Endometrial microvascular endothelial cells (primary cell): ENCODE results near the gene RRP36. TPM values are rescaled to one million over a fixed set of nuclear protein-coding genes. Genes with fewer than 3 reads are reported as not detected.
"Not testable (repeated sequence)": the region's sequence is repeated elsewhere in the genome, so short reads cannot be mapped to it uniquely, and the experiment has no call there.

Source experiments
- in situ Hi-C: cut with HindIII; loops from 2 replicates; pipeline ENCODE4 v1.10.0; 2017; ENCODE audit warnings: low sequenced_read_pairs, low pct_unique_long_range_greater_than_20kb; ENCODE audit errors: inconsistent ontology term
- total RNA-seq: library from RNA; depleted of rRNA; stranded (reverse); fragments of >200 nt; gene quantifications from one replicate; pipeline ENCODE4 v1.2.3, GENCODE V29; 2015; ENCODE audit errors: inconsistent ontology term

The RRP36 gene, protein sequence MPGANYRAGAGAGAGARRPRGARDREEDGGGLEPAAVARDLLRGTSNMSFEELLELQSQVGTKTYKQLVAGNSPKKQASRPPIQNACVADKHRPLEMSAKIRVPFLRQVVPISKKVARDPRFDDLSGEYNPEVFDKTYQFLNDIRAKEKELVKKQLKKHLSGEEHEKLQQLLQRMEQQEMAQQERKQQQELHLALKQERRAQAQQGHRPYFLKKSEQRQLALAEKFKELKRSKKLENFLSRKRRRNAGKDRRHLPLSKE
- total RNA-seq, result 114 TPM

GRCh38 chr6:43021270-43022047, at the start of gene RRP36:
Gene RRP36 (plus strand): TSS chr6:43021623. CDS start chr6:43021655, 32 bp downstream.
- in situ Hi-C loops, result no loop called here

GRCh38 chr6:42971746-42972327, 49.6 kb upstream of the RRP36 start:
- in situ Hi-C loops, result no loop called here

DNA sequence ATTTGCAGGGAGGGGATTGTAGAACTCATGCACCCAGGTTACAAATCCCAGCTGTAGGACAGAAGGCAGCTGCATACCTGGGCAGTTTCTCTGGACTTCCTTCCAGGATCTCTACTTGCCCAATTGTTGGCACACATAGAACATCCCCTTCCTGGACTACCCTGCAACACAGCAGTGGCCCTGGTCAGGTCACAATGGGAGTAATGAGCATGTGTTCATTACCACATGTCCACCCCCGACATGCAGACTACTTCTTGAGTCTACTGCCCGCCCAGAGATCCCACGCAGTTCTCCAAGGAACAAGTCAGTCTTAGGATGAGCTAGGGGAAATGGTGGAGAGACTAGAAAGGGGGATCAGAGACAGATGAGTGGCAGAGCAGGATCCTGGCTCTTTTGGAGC, 47.5 kb upstream of the RRP36 start:
- in situ Hi-C loops, result no loop called here

DNA sequence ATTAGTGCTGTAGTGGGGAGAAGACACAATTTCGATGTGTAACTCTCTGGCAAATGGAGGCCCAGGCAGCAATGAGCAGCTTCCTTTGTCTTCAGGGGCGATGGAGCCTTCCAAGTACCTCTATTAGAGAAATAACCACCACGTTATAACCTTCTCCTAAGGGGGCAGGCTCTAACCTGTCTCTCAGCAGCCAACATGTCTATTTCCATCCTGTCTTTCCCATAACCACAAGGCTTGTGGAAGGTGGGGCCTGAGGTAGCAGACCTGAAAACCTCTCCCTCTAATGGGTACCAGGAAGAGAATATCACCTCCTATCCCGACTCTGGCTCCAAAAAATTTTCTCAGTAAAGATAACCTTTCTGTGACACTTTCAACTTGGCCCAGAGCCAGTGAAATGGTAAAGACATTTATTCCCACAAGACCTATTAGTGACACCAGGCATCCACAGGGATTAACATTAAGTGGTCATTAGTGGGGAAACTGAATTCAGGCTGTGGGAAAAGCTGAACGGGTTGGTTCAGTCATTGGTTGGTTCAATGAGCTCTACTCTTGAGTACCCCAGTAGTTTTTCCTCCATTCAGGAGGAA, 46.4 kb upstream of the RRP36 start:
- in situ Hi-C loops, result no loop called here

DNA sequence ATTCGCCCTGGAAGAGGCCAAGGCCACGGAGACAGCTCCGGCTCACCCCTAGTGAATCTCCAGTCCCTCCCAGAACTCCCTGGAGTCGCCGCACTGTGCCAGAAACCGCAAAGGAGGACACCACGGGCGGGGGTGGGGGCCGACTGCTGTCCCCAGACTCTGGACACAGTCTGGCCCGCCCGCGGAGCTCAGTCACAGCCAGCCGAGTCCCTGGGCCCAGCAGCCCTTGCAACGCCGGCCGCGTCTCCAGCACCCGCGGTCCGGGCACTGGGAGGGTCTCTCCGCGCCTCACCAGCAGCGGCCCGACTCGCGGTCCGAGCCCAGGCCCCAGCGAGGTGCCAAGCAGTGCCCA, 43.0 kb upstream of the RRP36 start:
- in situ Hi-C loops, result no loop called here

GRCh38 chr6:42978839-42979522, 42.4 kb upstream of the RRP36 start, which contains the start of gene PEX6:
Gene PEX6 (minus strand): TSS chr6:42979181. CDS start chr6:42979150, 31 bp downstream.
- in situ Hi-C loops, result no loop called here

DNA sequence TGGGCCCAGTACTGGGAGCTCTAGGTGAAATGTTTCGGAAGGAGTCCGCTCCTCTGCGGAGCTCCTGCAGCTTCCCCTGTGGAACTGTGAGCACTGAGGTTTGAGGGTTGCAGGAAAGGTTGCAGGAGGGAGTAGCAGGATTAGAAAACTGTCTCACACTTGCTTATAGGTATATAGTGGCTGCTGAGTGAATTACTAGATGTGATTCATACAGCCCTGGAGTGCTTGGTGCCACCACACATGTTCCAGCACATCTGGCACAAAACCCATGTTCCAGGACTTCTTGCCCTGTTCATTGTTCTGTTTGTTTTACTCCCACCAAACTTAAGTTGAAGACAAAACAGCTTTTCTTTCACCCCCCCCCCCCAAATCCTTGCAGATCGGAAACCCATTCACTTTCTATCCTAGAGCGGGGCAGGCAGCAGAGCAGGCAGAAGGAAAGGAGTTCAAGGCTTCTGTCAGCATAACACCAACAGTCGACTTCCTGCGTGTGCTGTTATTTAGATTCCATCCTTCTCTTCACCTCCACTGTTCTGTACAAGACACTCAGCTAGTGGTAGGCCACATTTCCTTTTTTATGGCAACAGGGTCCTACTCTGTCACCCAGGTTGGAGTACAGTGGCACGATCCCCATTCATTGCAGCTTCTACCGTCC, 41.8 kb upstream of the RRP36 start:
- in situ Hi-C loops, result no loop called here

- in situ Hi-C loops, result no loop called here
These were observed 39.6 kb upstream of the RRP36 start for GRCh38 chr6:42981836-42982235.

DNA sequence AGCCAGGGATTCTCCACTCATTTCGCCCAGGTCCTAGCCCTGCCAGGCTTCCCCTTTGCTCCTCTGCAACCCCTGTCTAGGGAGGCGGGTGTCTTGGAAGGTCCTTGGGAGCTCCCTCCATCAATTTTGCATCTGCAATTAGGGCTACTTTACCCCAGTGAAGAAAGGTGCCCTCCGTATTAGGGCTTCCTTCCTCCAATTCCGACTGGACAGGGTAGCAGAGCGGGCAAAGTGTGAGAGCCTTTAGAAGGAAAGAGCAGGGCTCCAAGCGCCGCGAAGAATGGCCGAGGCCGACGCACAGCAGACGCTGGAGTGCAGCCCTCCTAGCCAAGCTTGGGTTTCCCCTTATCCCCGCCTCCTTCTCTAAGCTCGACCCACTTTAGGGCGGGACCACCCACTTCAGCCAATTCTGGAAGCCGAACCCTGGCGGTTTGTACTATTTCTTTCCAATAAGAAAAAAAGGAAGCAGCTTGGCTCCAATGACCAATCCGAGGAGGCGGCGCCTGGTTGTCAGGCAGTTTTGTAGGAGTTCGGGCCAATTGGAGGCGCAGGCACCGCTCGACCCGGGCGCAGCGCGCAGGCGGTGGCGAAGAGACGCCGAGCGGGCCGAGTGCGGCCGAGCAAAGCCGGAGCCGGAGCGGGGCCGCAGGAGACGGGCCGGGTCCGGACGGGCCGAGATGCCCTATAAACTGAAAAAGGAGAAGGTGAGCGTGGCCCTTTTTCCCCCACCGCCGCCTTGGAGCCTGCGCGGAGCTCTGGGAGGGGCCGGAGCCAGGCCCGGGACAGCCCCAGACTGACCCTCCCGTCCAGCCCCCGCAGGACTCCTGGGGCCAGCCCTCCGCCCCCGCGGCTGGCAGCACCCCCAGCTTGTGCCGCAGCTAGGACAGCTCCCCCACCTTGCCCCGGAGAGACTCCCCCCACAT, 37.2 kb upstream of the RRP36 start, which contains the start of gene PPP2R5D:
Gene PPP2R5D, plus strand, starts transcription at position 570 of the 923 bp plus-strand sequence. Its CDS starts 108 bp downstream, at position 678.
- in situ Hi-C loops, result no loop called here

DNA sequence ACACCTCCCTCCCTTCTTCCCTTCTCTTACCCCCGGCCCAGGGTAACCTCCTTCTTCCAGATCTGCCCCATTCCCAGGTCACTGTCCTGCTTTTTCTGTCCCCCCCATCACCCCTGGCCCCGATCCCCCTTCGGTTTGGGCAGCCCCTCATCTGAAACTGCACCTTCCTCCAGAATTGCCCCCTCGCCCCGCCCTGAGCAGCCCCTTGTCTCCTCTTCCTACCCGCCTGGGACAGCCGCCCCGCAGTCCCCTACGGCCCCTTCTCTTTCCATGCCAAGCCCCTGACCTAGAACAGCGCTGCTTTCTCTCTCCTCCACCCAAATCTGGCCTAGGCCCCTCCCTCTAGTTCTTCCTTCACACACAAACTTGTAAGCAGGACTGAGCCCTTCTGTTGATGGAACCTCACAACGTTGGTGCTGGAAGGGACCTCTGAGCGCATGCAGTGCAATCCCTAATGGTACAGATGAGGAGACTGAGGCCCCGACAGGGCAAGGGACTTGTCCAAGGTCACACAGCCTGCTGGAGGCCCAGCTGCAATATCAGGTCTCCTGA, 36.4 kb upstream of the RRP36 start:
- in situ Hi-C loops, result no loop called here

DNA sequence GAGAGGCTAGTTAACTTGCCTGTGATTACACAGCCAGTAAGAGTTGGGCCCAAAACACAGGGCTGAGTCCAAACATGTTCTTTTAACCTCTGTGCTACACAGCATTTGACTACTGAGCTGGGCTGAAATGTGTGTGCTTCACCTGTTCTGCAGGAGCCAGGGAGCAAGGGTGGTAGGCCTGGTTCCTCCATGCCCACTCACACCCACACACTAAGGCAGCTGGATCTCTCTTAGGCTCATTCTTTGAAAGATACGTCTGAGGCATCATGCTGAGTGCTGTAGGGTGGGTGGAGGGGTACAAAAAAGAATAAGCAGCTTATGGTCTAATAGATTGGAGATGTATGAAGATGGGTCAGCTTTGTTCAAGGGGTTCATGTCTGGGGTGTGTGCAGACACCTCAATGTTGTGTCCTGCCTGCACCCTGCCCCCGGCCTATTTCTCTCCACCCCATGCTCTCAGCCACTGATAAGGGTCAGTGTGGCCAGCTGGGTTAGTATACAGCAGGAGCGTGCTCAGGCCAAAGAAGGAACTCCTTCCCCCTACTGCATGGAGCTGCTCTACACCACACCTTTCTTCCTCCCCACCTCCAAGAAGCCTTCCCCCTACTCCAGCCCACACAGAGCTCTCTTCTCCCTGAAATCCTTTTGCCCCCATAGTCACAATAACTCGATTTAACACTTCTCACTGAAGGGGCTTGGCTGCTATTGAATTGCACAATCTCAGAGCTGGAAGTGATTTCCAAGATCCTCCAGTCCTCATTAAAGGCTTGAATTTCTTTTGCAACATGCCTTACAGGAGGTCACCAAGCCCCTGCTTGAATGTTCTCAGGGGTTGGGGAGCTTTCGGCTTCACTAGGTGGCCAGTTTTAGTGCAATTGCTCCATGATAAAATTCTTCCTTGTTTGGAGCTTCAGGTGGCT, 33.6 kb upstream of the RRP36 start:
- in situ Hi-C loops, result no loop called here

GRCh38 chr6:42988486-42989020, 32.9 kb upstream of the RRP36 start:
- in situ Hi-C loops, result no loop called here

GRCh38 chr6:42989923-42990322, 31.5 kb upstream of the RRP36 start:
- in situ Hi-C loops, result no loop called here

- in situ Hi-C loops, result no loop called here
These were observed 28.0 kb upstream of the RRP36 start for GRCh38 chr6:42993445-42993844.

- in situ Hi-C loops, result no loop called here
These were observed 24.9 kb upstream of the RRP36 start for GRCh38 chr6:42996513-42996912.

DNA sequence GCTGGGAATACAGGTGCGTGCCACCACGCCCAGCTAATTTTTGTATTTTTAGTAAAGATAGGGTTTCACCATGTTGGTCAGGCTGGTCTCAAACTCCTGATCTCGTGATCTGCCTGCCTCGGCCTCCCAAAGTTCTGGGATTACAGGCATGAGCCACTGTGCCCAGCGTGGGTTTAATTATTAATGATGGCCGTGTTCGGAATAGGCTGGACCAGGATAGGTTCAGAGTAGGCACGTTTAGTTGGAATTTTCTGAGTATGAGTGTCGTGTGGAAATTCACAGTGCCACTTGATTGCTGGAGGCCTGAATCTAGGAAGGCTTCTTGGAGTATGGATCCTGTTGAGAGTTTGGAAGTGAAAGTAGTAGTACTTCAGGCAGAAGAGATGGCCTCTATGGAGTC, 23.2 kb upstream of the RRP36 start:
- in situ Hi-C loops, result not testable (repeated sequence)
